ENCODE measurements around the gene ZNF273. TPM values are rescaled to one million over a fixed set of nuclear protein-coding genes. Genes with fewer than 3 reads are reported as not detected.

The ZNF273 gene
- total RNA-seq, 1 experiment from 2014 or later: 6.6 TPM

- Histone ChIP-seq H3K36me3 (ENCODE audit: control insufficient read depth in 1 of 2, insufficient read depth in 2 of 2, low read length in 2 of 2) (0 out of 4 replicates have a peak, but pooled peaks cover 0 to 4% of the 10 kb centered on the region in 2 experiments), H3K4me2 (ENCODE audit: low read length) (no peak overlapping the region), H3K27me3 (ENCODE audit: insufficient read depth, low read length) (no peaks in the 10 kb centered on the region), H3K9ac (ENCODE audit: low read length) (no peak overlapping the region), H3K4me1 (ENCODE audit: control insufficient read depth in 1 of 2, insufficient read depth in 2 of 2, low read length in 2 of 2) (peaks cover 3 to 8% of the 10 kb centered on the region in 2 experiments; a peak in 1 of 4 replicates), H3K9me3 (ENCODE audit: control insufficient read depth in 1 of 2, insufficient read depth in 1 of 2, low read depth in 1 of 2, low read length in 2 of 2) (peaks cover 2 to 7% of the 10 kb centered on the region in 2 experiments; a peak in 2 of 4 replicates), H4K20me1 (ENCODE audit: insufficient read depth) (no peaks in the 10 kb centered on the region), H3K27ac (ENCODE audit: low read depth, low read length) (no peak overlapping the region), H3K79me2 (ENCODE audit: insufficient read depth, low read length) (peaks cover 97% of the 10 kb centered on the region), H2AFZ (ENCODE audit: low read depth, low read length, poor library complexity, severe bottlenecking) (no peak overlapping the region), H3K9me2 (ENCODE audit: insufficient read depth) (no peaks in the 10 kb centered on the region), H3K4me3 (replicated peaks in 1 of 2; ENCODE audit: low read depth in 1 of 2, low read length in 2 of 2) (no peak overlapping the region)
- RAD21 ChIA-PET (ENCODE audit: low non-redundant PET in 1 of 2, low total read pairs in 2 of 2, uncharacterized antibody in 2 of 2, unreplicated experiment in 2 of 2): no interaction called here
- BruUV-seq (replicated peaks): no TSS peak
- POLR2A ChIA-PET: no interaction called here
- intact Hi-C loops (cut with micrococcal nuclease): no loop called here
- DNase-seq (ENCODE audit: low read depth, low spot score) (no peak), ATAC-seq (no peak)
- TF ChIP-seq TCF7L2 (IDR thresholded peaks at IDR 0.05; ENCODE audit: borderline replicate concordance, extremely low read depth, insufficient read depth, insufficient read length) (no peak), EGR1 (IDR thresholded peaks at IDR 0.05; ENCODE audit: low read depth) (no peak), REST (IDR thresholded peaks at IDR 0.05; ENCODE audit: low read depth) (no peak), YY1 (IDR thresholded peaks at IDR 0.05; ENCODE audit: extremely low read depth, insufficient replicate concordance, low read depth, low read length) (no peak), SRF (IDR thresholded peaks at IDR 0.05; ENCODE audit: low read depth) (no peak), ZFX (IDR thresholded peaks at IDR 0.05) (no peak), MAX (IDR thresholded peaks at IDR 0.05) (no peak), SP1 (IDR thresholded peaks at IDR 0.05; ENCODE audit: low read depth) (no peak), SIN3A (IDR thresholded peaks at IDR 0.05; ENCODE audit: low read depth) (no peak), POLR2AphosphoS5 (IDR thresholded peaks at IDR 0.05; ENCODE audit: low read depth, low read length) (no peak), RAD21 (IDR thresholded peaks at IDR 0.05; ENCODE audit: low read depth) (no peak), EZH2 (IDR thresholded peaks at IDR 0.05) (no peak), ELF1 (IDR thresholded peaks at IDR 0.05; ENCODE audit: borderline replicate concordance, low read depth) (no peak), EZH2phosphoT487 (IDR thresholded peaks at IDR 0.05; ENCODE audit: borderline replicate concordance) (no peak), POLR2A (IDR thresholded peaks at IDR 0.05; ENCODE audit: borderline replicate concordance, extremely low read depth, insufficient read depth, insufficient read length) (no peak)
- TF ChIP-seq, protein P1, sequence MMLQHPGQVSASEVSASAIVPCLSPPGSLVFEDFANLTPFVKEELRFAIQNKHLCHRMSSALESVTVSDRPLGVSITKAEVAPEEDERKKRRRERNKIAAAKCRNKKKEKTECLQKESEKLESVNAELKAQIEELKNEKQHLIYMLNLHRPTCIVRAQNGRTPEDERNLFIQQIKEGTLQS (IDR thresholded peaks at IDR 0.05): no peak
- CTCF ChIA-PET: no interaction called here
Observed at GRCh38 chr7:64908358-64908757, 5.3 kb downstream of the ZNF273 start.
